Adrenal gland (tissue), 5 donors: Measurements from ENCODE around the gene MOSPD2.

ENCODE experiments used
- CTCF ChIP-seq, 6 experiments: fragments of 450-650 bp in 4 of 6; fragments of 200-600 bp in 2 of 6; sonication (generic) in 1 of 6; IDR thresholded peaks; 1 replicate in 5 of 6; 2 replicates in 1 of 6; pipeline versions ENCODE4 v1.5.1 to v1.8.0; 2016 to 2021; ENCODE audit warnings: antibody characterized with exemption in 6 of 6, mild to moderate bottlenecking in 2 of 6, moderate library complexity in 1 of 6
- POLR2A ChIP-seq, 2 donors: fragments of 450-650 bp; IDR thresholded peaks; one replicate each; pipeline ENCODE4 v1.6.1; 2017; ENCODE audit warnings: antibody characterized with exemption in 2 of 2, mild to moderate bottlenecking in 2 of 2, moderate library complexity in 1 of 2
- donor health status: DM: no; HTN: no; CAD: no.

- TF ChIP-seq CTCF (IDR thresholded peaks at IDR 0.05) (no peak), POLR2A (IDR thresholded peaks at IDR 0.05) (no peak)
Observed at GRCh38 chrX:14903891-14904290, 30.7 kb downstream of the MOSPD2 start.
